WI38 (cell line): ENCODE data around the gene OSTC.
"Not testable (repeated sequence)": the region's sequence is repeated elsewhere in the genome, so short reads cannot be mapped to it uniquely, and the experiment has no call there.

Experiments
- H3K4me3 ChIP-seq: 2 replicates; pipeline ENCODE4 v1.5.1; 2011; ENCODE audit warnings: low read depth, mild to moderate bottlenecking, control low read depth, low read length
- CTCF ChIP-seq: IDR thresholded peaks from 2 replicates; pipeline ENCODE4 v1.5.1; 2012; ENCODE audit warnings: low read depth, mild to moderate bottlenecking, control low read depth, low read length

Gene OSTC

DNA sequence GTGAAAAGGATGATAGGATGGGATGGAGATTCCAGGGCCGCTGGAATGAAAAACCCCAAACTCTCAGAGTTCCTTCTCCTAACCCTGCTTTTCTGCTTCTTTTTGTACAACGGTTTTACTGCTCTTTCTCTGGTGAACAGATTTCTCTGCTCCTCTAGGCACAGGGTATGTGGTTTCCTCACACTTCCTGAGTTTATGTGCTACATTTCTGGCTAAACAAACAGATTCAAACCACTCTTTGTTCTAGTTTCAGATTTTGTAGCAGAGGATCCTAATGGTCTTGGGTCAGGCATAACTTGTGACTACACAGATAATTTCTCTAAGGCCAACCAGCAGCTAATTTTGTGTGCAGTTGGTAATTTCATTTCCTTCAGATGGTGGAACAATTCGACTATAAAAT lies 52.6 kb downstream of the OSTC start:
- TF ChIP-seq CTCF, result no peak
- H3K4me3 ChIP-seq, result no peak overlapping the region

GRCh38 chr4:108703370-108703769 lies 53.0 kb downstream of the OSTC start:
- no peak overlapping the region for H3K4me3 ChIP-seq
- TF ChIP-seq CTCF, result no peak

GRCh38 chr4:108703966-108704365 lies 53.6 kb downstream of the OSTC start:
- no peak for TF ChIP-seq CTCF
- no peak overlapping the region for H3K4me3 ChIP-seq

DNA sequence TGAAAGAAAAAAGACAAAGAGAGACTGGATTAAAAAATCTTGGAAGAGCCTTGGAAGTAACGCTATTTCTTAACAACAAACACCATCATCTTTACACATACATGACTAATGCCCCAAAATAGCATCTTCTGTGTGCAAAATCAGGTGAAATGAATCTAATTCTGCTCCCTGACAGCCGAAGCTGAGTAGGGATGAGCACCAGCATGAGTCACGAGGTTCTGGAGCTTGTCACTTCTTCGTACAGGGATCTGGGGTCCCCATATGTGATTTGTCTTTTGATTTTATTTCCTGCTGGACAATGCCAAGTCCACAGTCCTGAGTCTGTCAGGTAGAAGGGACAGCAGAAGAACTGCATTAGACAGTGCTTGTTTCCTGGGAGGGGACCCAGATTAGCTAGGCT lies 55.9 kb downstream of the OSTC start:
- H3K4me3 ChIP-seq, result no peak overlapping the region
- no peak for TF ChIP-seq CTCF

DNA sequence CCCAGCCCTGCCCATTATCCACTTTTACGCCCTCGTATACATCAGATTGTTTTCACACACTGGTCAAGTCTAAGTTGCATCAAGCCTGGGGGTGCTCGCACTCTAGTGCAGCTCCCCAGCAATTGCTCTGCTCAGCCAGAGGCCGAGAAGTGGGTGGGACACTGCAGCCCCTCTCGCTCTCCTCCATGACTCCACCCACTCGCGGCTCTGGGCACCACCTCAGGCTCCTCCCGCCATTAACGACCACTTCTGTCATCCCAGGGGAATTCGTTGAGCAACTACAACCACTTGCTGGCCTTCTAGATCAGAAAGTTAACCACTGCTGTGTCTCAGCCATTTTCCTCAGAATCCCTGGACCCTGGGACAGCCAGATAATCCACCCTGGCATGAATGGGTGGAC lies 58.8 kb downstream of the OSTC start:
- TF ChIP-seq CTCF, result no peak
- no peak overlapping the region for H3K4me3 ChIP-seq

GRCh38 chr4:108709722-108710121 lies 59.3 kb downstream of the OSTC start:
- TF ChIP-seq CTCF, result no peak
- no peak overlapping the region for H3K4me3 ChIP-seq

- not testable (repeated sequence) for H3K4me3 ChIP-seq
Measured at GRCh38 chr4:108710578-108710977, 60.2 kb downstream of the OSTC start.

DNA sequence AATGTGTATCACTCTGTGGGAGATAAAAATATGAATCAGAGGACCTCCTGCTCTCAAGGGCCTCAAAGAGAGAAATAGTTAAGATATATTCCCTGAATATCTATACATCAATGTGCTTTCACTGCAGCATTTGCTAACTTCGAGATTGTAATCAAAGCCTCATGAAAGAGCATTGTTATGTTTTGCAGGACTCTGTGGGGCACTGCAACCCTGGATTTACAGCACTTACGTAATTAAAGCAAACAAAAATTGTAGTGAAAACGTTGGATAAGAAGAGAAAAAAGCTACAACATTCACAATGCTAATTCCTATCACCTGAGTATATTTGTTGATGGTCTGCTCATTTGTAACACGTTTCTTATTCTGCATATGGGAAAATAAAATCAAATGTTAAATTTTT lies 64.5 kb downstream of the OSTC start:
- H3K4me3 ChIP-seq, result no peak overlapping the region
- TF ChIP-seq CTCF, result no peak
